HEK293 (cell line): Measurements from ENCODE around the gene IL17B.

Experiments used
- CTCF ChIA-PET: fragments of 350-600 bp; formaldehyde crosslinking; extraction: SDS; loops from one replicate; lab custom pipeline; 2021; ENCODE audit warnings: antibody characterized with exemption; lab: Yijun Ruan, JAX
- POLR2A ChIA-PET: fragments of 300-600 bp; formaldehyde crosslinking; extraction: SDS; loops from one replicate; lab custom pipeline; 2020; ENCODE audit warnings: antibody characterized with exemption, inconsistent platforms; lab: Yijun Ruan, JAX
- H3K27ac ChIP-seq: fragments of 200-500 bp; sonication (Bioruptor generic); 2 replicates; pipeline ENCODE4 v1.5.1; 2014; ENCODE audit warnings: low read depth, low read length, control low read depth, inconsistent platforms; ENCODE audit errors: extremely low read depth
- H3K36me3 ChIP-seq, 2 experiments: fragments of 200-500 bp in 1 of 2; sonication (Bioruptor generic) in 1 of 2; 1 replicate in 1 of 2; 2 replicates in 1 of 2; pipeline ENCODE4 v1.5.1; 2014 to 2017; ENCODE audit warnings: inconsistent platforms in 2 of 2, low read length in 2 of 2; ENCODE audit not compliant: control insufficient read depth in 2 of 2, insufficient read depth in 1 of 2
- H3K4me1 ChIP-seq: fragments of 200-500 bp; sonication (Bioruptor generic); 2 replicates; pipeline ENCODE4 v1.5.1; 2014; ENCODE audit warnings: mild to moderate bottlenecking, low read length, inconsistent platforms; ENCODE audit not compliant: control insufficient read depth, insufficient read depth
- H3K4me3 ChIP-seq: 2 replicates; pipeline ENCODE4 v1.5.1; 2011; ENCODE audit warnings: low read depth, mild to moderate bottlenecking, control low read depth, low read length, moderate library complexity
- H3K9me3 ChIP-seq: fragments of 200-500 bp; sonication (Bioruptor generic); 2 replicates; pipeline ENCODE4 v1.5.1; 2014; ENCODE audit warnings: low read depth, low read length, inconsistent platforms; ENCODE audit not compliant: control insufficient read depth, insufficient read depth
- AEBP2 ChIP-seq: fragments of 450-650 bp; formaldehyde crosslinking; IDR thresholded peaks from 2 replicates; pipeline ENCODE4 v1.5.1; 2016; ENCODE audit warnings: missing biosample characterization, missing genetic modification characterization, borderline replicate concordance
- BCL11B ChIP-seq: fragments of 450-650 bp; formaldehyde crosslinking; IDR thresholded peaks from 2 replicates; pipeline ENCODE4 v1.5.1; 2016; ENCODE audit warnings: low read depth, missing biosample characterization, missing genetic modification characterization
- KLF1 ChIP-seq: fragments of 450-650 bp; formaldehyde crosslinking; IDR thresholded peaks from 2 replicates; pipeline ENCODE4 v1.5.1; 2016; ENCODE audit warnings: missing biosample characterization, missing genetic modification characterization
- KLF17 ChIP-seq: fragments of 450-650 bp; formaldehyde crosslinking; IDR thresholded peaks from 2 replicates; pipeline ENCODE4 v1.5.1; 2016; ENCODE audit warnings: missing biosample characterization, missing genetic modification characterization
- MZF1 ChIP-seq: fragments of 450-650 bp; formaldehyde crosslinking; IDR thresholded peaks from 2 replicates; pipeline ENCODE4 v1.5.1; 2017; ENCODE audit warnings: missing biosample characterization, missing genetic modification characterization, borderline replicate concordance
- OVOL3 ChIP-seq: fragments of 450-650 bp; formaldehyde crosslinking; IDR thresholded peaks from 2 replicates; pipeline ENCODE4 v1.5.1; 2016; ENCODE audit warnings: missing biosample characterization, missing genetic modification characterization
- PATZ1 ChIP-seq: fragments of 450-650 bp; formaldehyde crosslinking; IDR thresholded peaks from 2 replicates; pipeline ENCODE4 v1.5.1; 2016; ENCODE audit warnings: missing biosample characterization, missing genetic modification characterization
- PBX3 ChIP-seq: sonication (generic); formaldehyde crosslinking; IDR thresholded peaks from 2 replicates; pipeline ENCODE4 v1.8.1; 2022; ENCODE audit warnings: mild to moderate bottlenecking, moderate library complexity, missing genetic modification reagents
- PRDM1 ChIP-seq: fragments of 450-650 bp; formaldehyde crosslinking; IDR thresholded peaks from 2 replicates; pipeline ENCODE4; 2016; ENCODE audit warnings: missing biosample characterization, missing genetic modification characterization
- SCRT1 ChIP-seq: fragments of 450-650 bp; formaldehyde crosslinking; IDR thresholded peaks from 2 replicates; pipeline ENCODE4 v1.5.1; 2016; ENCODE audit warnings: missing biosample characterization, missing genetic modification characterization, borderline replicate concordance
- SETDB1 ChIP-seq: IDR thresholded peaks from one replicate; pipeline ENCODE4 v1.6.1; 2017; ENCODE audit warnings: mild to moderate bottlenecking, low read length, moderate library complexity, mixed read lengths; ENCODE audit not compliant: insufficient read length
- ZBTB1 ChIP-seq: fragments of 450-650 bp; formaldehyde crosslinking; IDR thresholded peaks from 2 replicates; pipeline ENCODE4 v1.5.1; 2016; ENCODE audit warnings: missing biosample characterization, missing genetic modification characterization
- ZBTB11 ChIP-seq: fragments of 450-650 bp; formaldehyde crosslinking; conservative IDR thresholded peaks from 2 replicates; pipeline ENCODE4 v1.5.1; 2016; ENCODE audit warnings: low read depth, missing biosample characterization, missing genetic modification characterization
- ZBTB17 ChIP-seq: fragments of 450-650 bp; formaldehyde crosslinking; IDR thresholded peaks from 2 replicates; pipeline ENCODE4 v1.5.1; 2016; ENCODE audit warnings: missing biosample characterization, missing genetic modification characterization
- ZBTB20 ChIP-seq: fragments of 450-650 bp; formaldehyde crosslinking; IDR thresholded peaks from 2 replicates; pipeline ENCODE4 v1.5.1; 2016; ENCODE audit warnings: missing biosample characterization, missing genetic modification characterization
- ZBTB48 ChIP-seq: fragments of 450-650 bp; formaldehyde crosslinking; IDR thresholded peaks from 2 replicates; pipeline ENCODE4 v1.5.1; 2016; ENCODE audit warnings: missing biosample characterization, missing genetic modification characterization
- ZNF174 ChIP-seq: fragments of 450-650 bp; formaldehyde crosslinking; IDR thresholded peaks from 2 replicates; pipeline ENCODE4 v1.5.0; 2017; ENCODE audit warnings: missing biosample characterization, mild to moderate bottlenecking, missing genetic modification characterization
- ZNF274 ChIP-seq, 2 experiments: fragments of 200-500 bp in 1 of 2; fragments of 450-650 bp in 1 of 2; sonication (Bioruptor generic) in 1 of 2; formaldehyde crosslinking in 1 of 2; IDR thresholded peaks; 2 replicates each; pipeline versions ENCODE4 v1.5.1 to v1.6.1; 2014 to 2016; ENCODE audit warnings: borderline replicate concordance in 1 of 2, inconsistent platforms in 1 of 2, low read length in 1 of 2, missing biosample characterization in 1 of 2, missing genetic modification characterization in 1 of 2
- ZNF302 ChIP-seq: fragments of 450-650 bp; formaldehyde crosslinking; IDR thresholded peaks from 2 replicates; pipeline ENCODE4 v1.5.1; 2016; ENCODE audit warnings: missing biosample characterization, missing genetic modification characterization, low read depth
- ZNF394 ChIP-seq: fragments of 450-650 bp; formaldehyde crosslinking; IDR thresholded peaks from 2 replicates; pipeline ENCODE4 v1.5.1; 2016; ENCODE audit warnings: missing biosample characterization, missing genetic modification characterization, mild to moderate bottlenecking, moderate library complexity, borderline replicate concordance
- ZNF510 ChIP-seq: fragments of 450-650 bp; formaldehyde crosslinking; IDR thresholded peaks from 2 replicates; pipeline ENCODE4 v1.5.1; 2018; ENCODE audit warnings: mild to moderate bottlenecking, missing genetic modification characterization, missing biosample characterization; ENCODE audit not compliant: insufficient replicate concordance
- ZNF530 ChIP-seq: fragments of 450-650 bp; formaldehyde crosslinking; IDR thresholded peaks from 2 replicates; pipeline ENCODE4 v1.5.1; 2016; ENCODE audit warnings: low read depth, missing biosample characterization, missing genetic modification characterization
- ZNF561 ChIP-seq: fragments of 450-650 bp; IDR thresholded peaks from 2 replicates; pipeline ENCODE4 v1.5.1; 2018; ENCODE audit warnings: missing biosample characterization, missing genetic modification characterization, borderline replicate concordance
- ZNF596 ChIP-seq: fragments of 450-650 bp; IDR thresholded peaks from 2 replicates; pipeline ENCODE4 v1.5.0; 2018; ENCODE audit warnings: missing biosample characterization, mild to moderate bottlenecking, missing genetic modification characterization, moderate library complexity
- ZNF654 ChIP-seq: fragments of 450-650 bp; formaldehyde crosslinking; IDR thresholded peaks from 2 replicates; pipeline ENCODE4 v1.5.1; 2016; ENCODE audit warnings: low read depth, missing biosample characterization, missing genetic modification characterization

The IL17B gene

GRCh38 chr5:149416987-149417710 is 38.1 kb upstream of the IL17B start (continued):
- TF ChIP-seq ZBTB20 (tag by site-specific recombination) (no peak), SETDB1 (no peak), PBX3 (CRISPR knock-in tag) (no peak), KLF17 (no peak), ZNF174 (no peak), ZBTB48 (0 out of 2 replicates have a peak, but pooled peaks have one; percentile 21), ZNF274 (IDR thresholded peaks at IDR 0.05; ENCODE audit: low read length) (no peak), ZNF274 (tag by site-specific recombination; IDR thresholded peaks at IDR 0.05; ENCODE audit: borderline replicate concordance) (no peak), ZNF561 (tag by site-specific recombination) (no peak), BCL11B (no peak), ZBTB17 (tag by site-specific recombination) (peak; percentile 76; the same call in 1 of the 2 replicates), PRDM1 (tag by site-specific recombination) (peak; percentile 90), ZNF654 (no peak), PATZ1 (no peak), ZNF530 (no peak), ZNF596 (tag by site-specific recombination) (no peak), SCRT1 (tag by site-specific recombination) (no peak), OVOL3 (no peak), ZNF394 (no peak)

GRCh38 chr5:149415066-149415967 is 36.2 kb upstream of the IL17B start:
- ChIA-PET CTCF (interaction anchor here (0.5 to 4.4 kb wide), 4 partner anchors 15 to 224 kb away, joined by 4 to 17 read pairs (median 6); no protein-coding TSS in a partner anchor), POLR2A (no interaction called here)
- H3K4me1 ChIP-seq = peaks cover 6% of the 10 kb centered on the region; the same call in 1 of the 2 replicates
- H3K36me3 ChIP-seq = no peaks in the 10 kb centered on the region
- no peak overlapping the region for H3K4me3 ChIP-seq
- H3K9me3 ChIP-seq = no peaks in the 10 kb centered on the region
- H3K27ac ChIP-seq = no peak overlapping the region
- no peak for TF ChIP-seq KLF1 (tag by site-specific recombination)
- no peak for TF ChIP-seq ZNF302
- TF ChIP-seq MZF1 = no peak
- TF ChIP-seq ZNF510 (tag by site-specific recombination) = no peak
- no peak for TF ChIP-seq ZNF561 (tag by site-specific recombination)
- no peak for TF ChIP-seq ZBTB11 (tag by site-specific recombination)
- TF ChIP-seq ZBTB1 = no peak
- no peak for TF ChIP-seq AEBP2 (tag by site-specific recombination)
